T47D (cell line): ENCODE results near the gene USP13.
"Not testable (repeated sequence)": the region's sequence is repeated elsewhere in the genome, so short reads cannot be mapped to it uniquely, and the experiment has no call there.

ENCODE experiments used
- DNase-seq, 2 experiments: peaks; one replicate each; pipeline versions ENCODE4 v3.0.0 to v3.0.0-alpha.2; 2011 to 2012; ENCODE audit warnings: low read depth in 1 of 2, low spot score in 1 of 2
- JUND ChIP-seq: IDR thresholded peaks from 2 replicates; pipeline ENCODE4 v1.6.1; 2012; ENCODE audit warnings: low read depth
- in situ Hi-C: cut with HindIII; loops from 2 replicates; pipeline ENCODE4 v1.10.0; 2016; ENCODE audit warnings: low sequenced_read_pairs, low pct_unique_long_range_greater_than_20kb

USP13 gene

GRCh38 chr3:179624451-179624850 lies 28.4 kb upstream of the USP13 start:
- DNase-seq, result no peak
- TF ChIP-seq JUND, result no peak

GRCh38 chr3:179630753-179631451 lies 21.9 kb upstream of the USP13 start:
- in situ Hi-C loops, result no loop called here
- DNase-seq, result no peak
- TF ChIP-seq JUND, result no peak

More at GRCh38 chr3:179624451-179624850, 28.4 kb upstream of the USP13 start:
- in situ Hi-C loops, result no loop called here

- in situ Hi-C loops, result no loop called here
- no peak for TF ChIP-seq JUND
- no peak for DNase-seq
Measured at GRCh38 chr3:179640469-179640868, 12.4 kb upstream of the USP13 start.

GRCh38 chr3:179642871-179643270 lies 10.0 kb upstream of the USP13 start:
- no peak for TF ChIP-seq JUND
- in situ Hi-C loops, result no loop called here
- DNase-seq, result no peak

- DNase-seq, in situ Hi-C loops: not testable (repeated sequence)
Measured at GRCh38 chr3:179643837-179644236, 9.0 kb upstream of the USP13 start.

- TF ChIP-seq JUND, result no peak
- no peak for DNase-seq
- in situ Hi-C loops, result no loop called here
Measured at GRCh38 chr3:179646177-179646576, 6.7 kb upstream of the USP13 start.

- in situ Hi-C loops, result no loop called here
- TF ChIP-seq JUND, result no peak
- peak in 1 of 2 experiments; percentile 33 for DNase-seq
Measured at GRCh38 chr3:179651687-179652446, 973 bp upstream of the USP13 start.

GRCh38 chr3:179653096-179653797 lies 407 bp downstream of the USP13 start:
- DNase-seq, result peak; percentile 88 to 92
- in situ Hi-C loops, result no loop called here
- TF ChIP-seq JUND, result no peak

- DNase-seq, result no peak
- TF ChIP-seq JUND, result no peak
- in situ Hi-C loops, result no loop called here
Measured at GRCh38 chr3:179655236-179655635, 2.4 kb downstream of the USP13 start.

- in situ Hi-C loops, result no loop called here
- no peak for DNase-seq
- TF ChIP-seq JUND, result no peak
Measured at GRCh38 chr3:179658606-179659005, 5.8 kb downstream of the USP13 start.

- TF ChIP-seq JUND, result no peak
- no peak for DNase-seq
- in situ Hi-C loops, result no loop called here
Measured at GRCh38 chr3:179660872-179661271, 8.0 kb downstream of the USP13 start.

- no peak for DNase-seq
- in situ Hi-C loops, result no loop called here
- TF ChIP-seq JUND, result no peak
Measured at GRCh38 chr3:179661777-179662176, 8.9 kb downstream of the USP13 start.

- TF ChIP-seq JUND, result no peak
- in situ Hi-C loops, result no loop called here
- no peak for DNase-seq
Measured at GRCh38 chr3:179663093-179663492, 10.3 kb downstream of the USP13 start.
